IMR-90 (cell line): ENCODE data around the gene LECT2. TPM values are rescaled to one million over a fixed set of nuclear protein-coding genes. Genes with fewer than 3 reads are reported as not detected.

ENCODE experiments used
- ATAC-seq: fragments of 200-7000 bp; cut with Tn5 transposase; 2 replicates; pipeline ENCODE4 v1.9.1; 2020; ENCODE audit warnings: low read depth, mild to moderate bottlenecking, moderate library complexity
- BruUV-seq: library from RNA; stranded (reverse); fragments of 400-500 nt; replicated peaks from 2 replicates; lab custom pipeline; 2021; lab: Mats Ljungman, UMichigan
- CTCF ChIA-PET: fragments of 300-600 bp; formaldehyde crosslinking; extraction: SDS; loops from one replicate; lab custom pipeline; 2021; ENCODE audit warnings: antibody characterized with exemption; lab: Yijun Ruan, JAX
- POLR2A ChIA-PET: fragments of 300-600 bp; sonication (Branson Sonifier 250); formaldehyde crosslinking; loops from one replicate; lab custom pipeline; 2022; ENCODE audit warnings: antibody characterized with exemption; ENCODE audit not compliant: unreplicated experiment; lab: Charles Lee
- DNase-seq: peaks from one replicate; pipeline ENCODE4 v3.0.0; 2013
- H2AFZ ChIP-seq: replicated peaks from 2 replicates; pipeline ENCODE3; 2013; ENCODE audit warnings: low read length, mild to moderate bottlenecking; ENCODE audit not compliant: poor library complexity
- H2AK5ac ChIP-seq: 2 replicates; pipeline ENCODE4 v1.6.1; 2013; ENCODE audit warnings: low read depth, low read length, inconsistent platforms
- H2AK9ac ChIP-seq: replicated peaks from 2 replicates; pipeline ENCODE3; 2013; ENCODE audit warnings: mild to moderate bottlenecking, low read depth, low read length, moderate library complexity; ENCODE audit not compliant: poor library complexity
- H2BK120ac ChIP-seq: 2 replicates; pipeline ENCODE4 v1.6.1; 2013; ENCODE audit warnings: low read depth, low read length, inconsistent platforms
- H2BK15ac ChIP-seq: 3 replicates; pipeline ENCODE4 v1.6.1; 2013; ENCODE audit warnings: low read depth, low read length, inconsistent platforms
- H2BK20ac ChIP-seq: 2 replicates; pipeline ENCODE4 v1.6.1; 2013; ENCODE audit warnings: low read depth, mild to moderate bottlenecking, inconsistent platforms, low read length, moderate library complexity
- H2BK5ac ChIP-seq: 2 replicates; pipeline ENCODE4 v1.6.1; 2013; ENCODE audit warnings: mild to moderate bottlenecking, low read depth, low read length, inconsistent platforms; ENCODE audit not compliant: poor library complexity, severe bottlenecking
- H3K14ac ChIP-seq: replicated peaks from 2 replicates; pipeline ENCODE4 v1.6.1; 2013; ENCODE audit warnings: low read depth, low read length, inconsistent platforms
- H3K18ac ChIP-seq: 2 replicates; pipeline ENCODE4 v1.6.1; 2013; ENCODE audit warnings: low read depth, low read length, control low read depth
- H3K23ac ChIP-seq: 2 replicates; pipeline ENCODE4 v1.6.1; 2013; ENCODE audit warnings: low read depth, low read length, inconsistent platforms
- H3K27ac ChIP-seq: 2 replicates; pipeline ENCODE4 v1.5.1; 2013; ENCODE audit warnings: mild to moderate bottlenecking, control low read depth, low read length; ENCODE audit not compliant: insufficient read depth
- H3K27me3 ChIP-seq: 2 replicates; pipeline ENCODE4 v1.6.1; 2013; ENCODE audit warnings: low read length; ENCODE audit not compliant: control insufficient read depth, insufficient read depth
- H3K36me3 ChIP-seq: 2 replicates; pipeline ENCODE4 v1.6.1; 2013; ENCODE audit warnings: low read length, mixed read lengths; ENCODE audit not compliant: control insufficient read depth, insufficient read depth
- H3K4ac ChIP-seq: 2 replicates; pipeline ENCODE4 v1.6.1; 2013; ENCODE audit warnings: low read depth, low read length, inconsistent platforms
- H3K4me1 ChIP-seq: 2 replicates; pipeline ENCODE4 v1.6.1; 2013; ENCODE audit warnings: low read length, mixed read lengths; ENCODE audit not compliant: control insufficient read depth, insufficient read depth
- H3K4me2 ChIP-seq: 2 replicates; pipeline ENCODE4 v1.6.1; 2013; ENCODE audit warnings: low read depth, mild to moderate bottlenecking, control low read depth, low read length, moderate library complexity
- H3K4me3 ChIP-seq: 2 replicates; pipeline ENCODE4 v1.5.1; 2013; ENCODE audit warnings: low read depth, mild to moderate bottlenecking, control low read depth, low read length, moderate library complexity; ENCODE audit not compliant: insufficient read depth
- H3K56ac ChIP-seq: 2 replicates; pipeline ENCODE4 v1.6.1; 2013; ENCODE audit warnings: low read length, inconsistent platforms; ENCODE audit not compliant: insufficient read depth; ENCODE audit errors: extremely low read depth
- H3K79me1 ChIP-seq, 2 experiments: 2 replicates each; pipeline ENCODE4 v1.6.1; 2013; ENCODE audit warnings: low read length in 2 of 2, inconsistent platforms in 1 of 2, low read depth in 1 of 2
- H3K9ac ChIP-seq: 2 replicates; pipeline ENCODE4 v1.6.1; 2013; ENCODE audit warnings: low read depth, low read length, control low read depth
- H3K9me1 ChIP-seq: 2 replicates; pipeline ENCODE4 v1.6.1; 2013; ENCODE audit warnings: low read length, inconsistent platforms; ENCODE audit not compliant: insufficient read depth
- H3K9me3 ChIP-seq: 2 replicates; pipeline ENCODE4 v1.6.1; 2013; ENCODE audit warnings: low read length; ENCODE audit not compliant: control insufficient read depth, insufficient read depth
- H4K20me1 ChIP-seq: 2 replicates; pipeline ENCODE4 v1.6.1; 2013; ENCODE audit warnings: low read length, inconsistent platforms; ENCODE audit not compliant: insufficient read depth
- H4K5ac ChIP-seq: 2 replicates; pipeline ENCODE4 v1.6.1; 2013; ENCODE audit warnings: mild to moderate bottlenecking, low read depth, low read length, control low read depth
- H4K8ac ChIP-seq, 2 experiments: 2 replicates each; pipeline ENCODE4 v1.6.1; 2013; ENCODE audit warnings: low read depth in 2 of 2, low read length in 2 of 2, control low read depth in 1 of 2, inconsistent platforms in 1 of 2
- H4K91ac ChIP-seq: 2 replicates; pipeline ENCODE4 v1.6.1; 2013; ENCODE audit warnings: low read depth, low read length, inconsistent platforms; ENCODE audit not compliant: insufficient read depth
- BHLHE40 ChIP-seq: fragments of 150-350 bp; IDR thresholded peaks from 2 replicates; pipeline ENCODE4 v1.6.1; 2016; ENCODE audit warnings: mild to moderate bottlenecking, low read depth, low read length
- CEBPB ChIP-seq: IDR thresholded peaks from 2 replicates; pipeline ENCODE4 v1.6.1; 2012; ENCODE audit warnings: low read depth, low read length, improper control_type of control experiment
- CHD1 ChIP-seq: IDR thresholded peaks from 2 replicates; pipeline ENCODE4 v1.6.1; 2012; ENCODE audit warnings: low read depth, low read length, improper control_type of control experiment
- FOS ChIP-seq: fragments of 150-350 bp; IDR thresholded peaks from 2 replicates; pipeline ENCODE4 v1.6.1; 2016; ENCODE audit warnings: low read depth, low read length
- MAFK ChIP-seq: IDR thresholded peaks from 2 replicates; pipeline ENCODE4 v1.6.1; 2012; ENCODE audit warnings: low read depth, low read length, improper control_type of control experiment
- MAZ ChIP-seq: IDR thresholded peaks from 2 replicates; pipeline ENCODE4 v1.6.1; 2012; ENCODE audit warnings: low read depth, mild to moderate bottlenecking, low read length, improper control_type of control experiment, moderate library complexity, borderline replicate concordance
- MXI1 ChIP-seq: IDR thresholded peaks from 2 replicates; pipeline ENCODE4 v1.6.1; 2012; ENCODE audit warnings: low read depth, mild to moderate bottlenecking, low read length, moderate library complexity, borderline replicate concordance
- NFE2L2 ChIP-seq: fragments of 150-350 bp; IDR thresholded peaks from 2 replicates; pipeline ENCODE4 v1.6.1; 2016; ENCODE audit warnings: low read depth, mild to moderate bottlenecking, low read length
- POLR2A ChIP-seq: IDR thresholded peaks from 2 replicates; pipeline ENCODE4 v1.6.1; 2012; ENCODE audit warnings: mild to moderate bottlenecking, low read depth, low read length
- RAD21 ChIP-seq: IDR thresholded peaks from 2 replicates; pipeline ENCODE4 v1.6.1; 2012; ENCODE audit warnings: low read length, improper control_type of control experiment
- RCOR1 ChIP-seq: IDR thresholded peaks from 2 replicates; pipeline ENCODE4 v1.6.1; 2012; ENCODE audit warnings: mild to moderate bottlenecking, low read length, improper control_type of control experiment; ENCODE audit not compliant: insufficient replicate concordance
- RFX5 ChIP-seq: IDR thresholded peaks from 2 replicates; pipeline ENCODE4 v1.8.0; 2012; ENCODE audit warnings: low read depth, mild to moderate bottlenecking, low read length, moderate library complexity
- SMC3 ChIP-seq: fragments of 150-350 bp; IDR thresholded peaks from 2 replicates; pipeline ENCODE4 v1.6.1; 2016; ENCODE audit warnings: low read depth, mild to moderate bottlenecking, antibody characterized with exemption, low read length, moderate library complexity
- WGBS, 2 experiments: methylation state at CpG; one replicate each; pipeline versions ENCODE4 v1.1.5 to v1.1.7; 2013; ENCODE audit warnings: missing lambda C conversion rate in 2 of 2; ENCODE audit not compliant: insufficient read length in 1 of 2; ENCODE audit errors: extremely low coverage in 2 of 2; 5-methylcytosine and 5-hydroxymethylcytosine counted together
- dilution Hi-C: fragments of 300-500 bp; cut with HindIII; formaldehyde crosslinking; loops from one replicate; pipeline ENCODE4 v1.14.3; 2018; ENCODE audit warnings: low sequenced_read_pairs; ENCODE audit not compliant: unreplicated experiment
- in situ Hi-C: fragments of 300-500 bp; cut with MboI; formaldehyde crosslinking; loops from 3 replicates; pipeline ENCODE4 v1.14.3; 2019; ENCODE audit warnings: low sequenced_read_pairs, inconsistent platforms, mixed read lengths
- intact Hi-C: fragments of 100-400 bp; cut with micrococcal nuclease; formaldehyde crosslinking; loops from 2 replicates; pipeline ENCODE4 v1.10.0; 2022
- polyA plus RNA-seq, 3 experiments: library from polyadenylated mRNA; depleted of rRNA; stranded (reverse); fragments of >200 nt; gene quantifications; 2 replicates each; pipeline ENCODE4 v1.2.3, GENCODE V29; 2012; ENCODE audit warnings: low replicate concordance in 1 of 3
- total RNA-seq: library from RNA; depleted of rRNA; stranded (reverse); fragments of >200 nt; gene quantifications from 2 replicates; pipeline ENCODE4 v1.2.3, GENCODE V29; 2012
- TF ChIP-seq, protein P1 (sequence below): conservative IDR thresholded peaks from 2 replicates; pipeline ENCODE4 v1.5.1; 2012; ENCODE audit warnings: mild to moderate bottlenecking, low read depth, low read length, improper control_type of control experiment
- TF ChIP-seq, protein P2 (sequence below): fragments of 150-350 bp; IDR thresholded peaks from 2 replicates; pipeline ENCODE4 v1.6.1; 2017; ENCODE audit warnings: mild to moderate bottlenecking, antibody characterized with exemption, low read length, low read depth
- TF ChIP-seq, protein P3 (sequence below): fragments of 150-350 bp; IDR thresholded peaks from 2 replicates; pipeline ENCODE4 v1.6.1; 2016; ENCODE audit warnings: low read depth, mild to moderate bottlenecking, low read length, moderate library complexity, borderline replicate concordance

Gene LECT2
- total and polyA plus RNA-seq, 2 of the 4 experiments (the other 2 are of a cell fraction) = not detected

DNA sequence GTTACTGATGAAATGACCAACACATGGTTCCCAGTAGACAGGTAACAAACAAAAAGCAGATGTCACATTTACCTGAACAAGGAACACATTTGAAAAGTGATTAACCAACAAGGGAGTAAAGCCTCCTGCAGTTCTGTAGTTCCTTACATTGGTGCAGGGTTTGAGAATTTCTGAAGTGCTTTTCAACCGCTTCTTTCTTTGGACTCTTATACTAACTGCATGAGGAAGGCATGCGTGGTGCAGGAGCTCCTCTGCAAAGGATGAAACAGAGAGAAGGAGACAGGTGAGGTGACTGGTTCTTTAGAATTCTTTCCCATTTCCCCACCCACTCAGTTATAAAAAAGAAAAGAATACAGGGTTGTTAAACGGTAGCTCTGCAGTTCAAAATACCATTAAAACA is 54.5 kb downstream of the LECT2 start:
- H3K23ac ChIP-seq = no peak overlapping the region
- ChIA-PET CTCF (interaction anchor here (0.8 to 1.2 kb wide), 2 partner anchors 9 to 1420 kb away, joined by 3 read pairs; no protein-coding TSS in a partner anchor), POLR2A (no interaction called here)

More for the DNA sequence above, 54.5 kb downstream of the LECT2 start:
- no peak overlapping the region for H3K4me3 ChIP-seq
- ATAC-seq (no peak), DNase-seq (no peak)
- H4K91ac ChIP-seq = no peak overlapping the region
- H3K27ac ChIP-seq = no peak overlapping the region
- TF ChIP-seq RFX5 = no peak
- TF ChIP-seq, protein P1, sequence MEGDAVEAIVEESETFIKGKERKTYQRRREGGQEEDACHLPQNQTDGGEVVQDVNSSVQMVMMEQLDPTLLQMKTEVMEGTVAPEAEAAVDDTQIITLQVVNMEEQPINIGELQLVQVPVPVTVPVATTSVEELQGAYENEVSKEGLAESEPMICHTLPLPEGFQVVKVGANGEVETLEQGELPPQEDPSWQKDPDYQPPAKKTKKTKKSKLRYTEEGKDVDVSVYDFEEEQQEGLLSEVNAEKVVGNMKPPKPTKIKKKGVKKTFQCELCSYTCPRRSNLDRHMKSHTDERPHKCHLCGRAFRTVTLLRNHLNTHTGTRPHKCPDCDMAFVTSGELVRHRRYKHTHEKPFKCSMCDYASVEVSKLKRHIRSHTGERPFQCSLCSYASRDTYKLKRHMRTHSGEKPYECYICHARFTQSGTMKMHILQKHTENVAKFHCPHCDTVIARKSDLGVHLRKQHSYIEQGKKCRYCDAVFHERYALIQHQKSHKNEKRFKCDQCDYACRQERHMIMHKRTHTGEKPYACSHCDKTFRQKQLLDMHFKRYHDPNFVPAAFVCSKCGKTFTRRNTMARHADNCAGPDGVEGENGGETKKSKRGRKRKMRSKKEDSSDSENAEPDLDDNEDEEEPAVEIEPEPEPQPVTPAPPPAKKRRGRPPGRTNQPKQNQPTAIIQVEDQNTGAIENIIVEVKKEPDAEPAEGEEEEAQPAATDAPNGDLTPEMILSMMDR = no peak
- TF ChIP-seq MAFK = no peak
- TF ChIP-seq, protein P2, sequence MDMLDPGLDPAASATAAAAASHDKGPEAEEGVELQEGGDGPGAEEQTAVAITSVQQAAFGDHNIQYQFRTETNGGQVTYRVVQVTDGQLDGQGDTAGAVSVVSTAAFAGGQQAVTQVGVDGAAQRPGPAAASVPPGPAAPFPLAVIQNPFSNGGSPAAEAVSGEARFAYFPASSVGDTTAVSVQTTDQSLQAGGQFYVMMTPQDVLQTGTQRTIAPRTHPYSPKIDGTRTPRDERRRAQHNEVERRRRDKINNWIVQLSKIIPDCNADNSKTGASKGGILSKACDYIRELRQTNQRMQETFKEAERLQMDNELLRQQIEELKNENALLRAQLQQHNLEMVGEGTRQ = no peak
- no peak for TF ChIP-seq MAZ
- TF ChIP-seq, protein P3, sequence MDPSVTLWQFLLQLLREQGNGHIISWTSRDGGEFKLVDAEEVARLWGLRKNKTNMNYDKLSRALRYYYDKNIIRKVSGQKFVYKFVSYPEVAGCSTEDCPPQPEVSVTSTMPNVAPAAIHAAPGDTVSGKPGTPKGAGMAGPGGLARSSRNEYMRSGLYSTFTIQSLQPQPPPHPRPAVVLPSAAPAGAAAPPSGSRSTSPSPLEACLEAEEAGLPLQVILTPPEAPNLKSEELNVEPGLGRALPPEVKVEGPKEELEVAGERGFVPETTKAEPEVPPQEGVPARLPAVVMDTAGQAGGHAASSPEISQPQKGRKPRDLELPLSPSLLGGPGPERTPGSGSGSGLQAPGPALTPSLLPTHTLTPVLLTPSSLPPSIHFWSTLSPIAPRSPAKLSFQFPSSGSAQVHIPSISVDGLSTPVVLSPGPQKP = no peak
- no peak for TF ChIP-seq SMC3
- no peak for TF ChIP-seq RCOR1
- TF ChIP-seq MXI1 = no peak
- TF ChIP-seq NFE2L2 = no peak
- no peak for TF ChIP-seq CEBPB
- TF ChIP-seq CHD1 = no peak
- TF ChIP-seq FOS = no peak
- TF ChIP-seq POLR2A = no peak
- TF ChIP-seq RAD21 = no peak
- TF ChIP-seq BHLHE40 = no peak
- no peaks in the 10 kb centered on the region for H3K9me1 ChIP-seq
- peaks cover 2% of the 10 kb centered on the region; the same call in 1 of the 2 replicates for H3K9me3 ChIP-seq
- H3K56ac ChIP-seq = no peak overlapping the region
- H4K8ac ChIP-seq = no peak overlapping the region
- no peak overlapping the region for H3K4ac ChIP-seq
- no peak overlapping the region for H3K14ac ChIP-seq
- no peak overlapping the region for H2BK20ac ChIP-seq
- H2BK120ac ChIP-seq = no peak overlapping the region
- H4K5ac ChIP-seq = no peak overlapping the region
- H3K4me2 ChIP-seq = no peak overlapping the region
- H4K20me1 ChIP-seq = no peaks in the 10 kb centered on the region
- no peak overlapping the region for H2AK5ac ChIP-seq
- H2BK15ac ChIP-seq = no peak overlapping the region
- no peak overlapping the region for H3K18ac ChIP-seq
- no peaks in the 10 kb centered on the region for H3K79me1 ChIP-seq
- WGBS, 2 experiments = no CpG with 5 or more reads among the region's 3 CpGs
- H3K27me3 ChIP-seq = peaks cover 38% of the 10 kb centered on the region
- H2AFZ ChIP-seq = no peak overlapping the region
- H2BK5ac ChIP-seq = no peak overlapping the region
- H3K36me3 ChIP-seq = no peaks in the 10 kb centered on the region
- in situ Hi-C loops = no loop called here
- dilution Hi-C loops = no loop called here
- intact Hi-C loops = no loop called here
- no peak overlapping the region for H2AK9ac ChIP-seq
- BruUV-seq = no TSS peak
- no peak overlapping the region for H3K9ac ChIP-seq
- H3K4me1 ChIP-seq = no peaks in the 10 kb centered on the region
